Prostate gland (tissue), 2 donors: ENCODE measurements around the gene ZNF775. TPM values are rescaled to one million over a fixed set of nuclear protein-coding genes. Genes with fewer than 3 reads are reported as not detected.

Source experiments
- DNase-seq: peaks from one replicate; pipeline ENCODE4 v3.0.0-alpha.2; 2019; ENCODE audit warnings: low spot score
- H3K27ac ChIP-seq, 2 donors: fragments of 200-600 bp; sonication (generic); 2 replicates each; pipeline ENCODE4 v1.5.1; 2017 to 2019
- H3K27me3 ChIP-seq: fragments of 200-600 bp; sonication (generic); replicated peaks from 2 replicates; pipeline ENCODE4 v1.5.1; 2019; ENCODE audit not compliant: insufficient read depth
- H3K36me3 ChIP-seq, 2 donors: fragments of 200-600 bp; sonication (generic); 1 replicate in 1 of 2; 2 replicates in 1 of 2; pipeline versions ENCODE4 v1.5.1 to v1.8.1; 2017 to 2019
- H3K4me1 ChIP-seq: fragments of 200-600 bp; sonication (generic); replicated peaks from 2 replicates; pipeline ENCODE4 v1.5.1; 2019
- H3K4me3 ChIP-seq, 2 donors: fragments of 200-600 bp; sonication (generic); 2 replicates each; pipeline ENCODE4 v1.5.1; 2017 to 2019
- H3K9me3 ChIP-seq: fragments of 200-600 bp; sonication (generic); 2 replicates; pipeline ENCODE4 v1.5.1; 2017
- CTCF ChIP-seq, 4 experiments: fragments of 200-600 bp in 2 of 4; fragments of 450-650 bp in 2 of 4; sonication (generic) in 2 of 4; IDR thresholded peaks; 1 replicate in 3 of 4; 2 replicates in 1 of 4; pipeline ENCODE4 v1.5.1; 2016 to 2019; ENCODE audit warnings: antibody characterized with exemption in 4 of 4, mild to moderate bottlenecking in 2 of 4, moderate library complexity in 2 of 4
- POLR2A ChIP-seq: fragments of 450-650 bp; IDR thresholded peaks from one replicate; pipeline ENCODE4 v1.6.1; 2016; ENCODE audit warnings: antibody characterized with exemption, mild to moderate bottlenecking
- POLR2AphosphoS5 ChIP-seq: sonication (generic); formaldehyde crosslinking; IDR thresholded peaks from one replicate; pipeline ENCODE4 v1.6.1; 2017; ENCODE audit warnings: antibody characterized with exemption
- WGBS: methylation state at CpG from one replicate; pipeline ENCODE4 v1.1.5; 2018; 5-methylcytosine and 5-hydroxymethylcytosine counted together
- intact Hi-C: fragments of 100-400 bp; cut with DNase I; formaldehyde crosslinking; loops from one replicate; pipeline ENCODE4 v1.14.2; 2022
- total RNA-seq, 2 donors: library from RNA; depleted of rRNA; stranded (reverse); fragments of >200 nt; gene quantifications; one replicate each; pipeline ENCODE4 v1.1.0, GENCODE V29; 2016

Gene ZNF775
- total RNA-seq, 2 donors from 2014 or later, result 14.4 to 14.8 TPM

GRCh38 chr7:150371131-150371995 lies 7.8 kb upstream of the ZNF775 start:
- Histone ChIP-seq H3K36me3 (no peaks in the 10 kb centered on the region), H3K9me3 (no peaks in the 10 kb centered on the region), H3K27me3 (no peaks in the 10 kb centered on the region), H3K27ac (peak overlapping the region in 1 of 2 donors; percentile 95), H3K4me3 (no peak overlapping the region), H3K4me1 (peaks cover 29% of the 10 kb centered on the region)
- no peak for DNase-seq
- WGBS, result 86% methylated on average over 43 of the region's 48 CpGs
- TF ChIP-seq POLR2AphosphoS5, result no peak
- no peak for TF ChIP-seq POLR2A
- no peak for TF ChIP-seq CTCF (IDR thresholded peaks at IDR 0.05)
- intact Hi-C loops, result no loop called here

- no peak for DNase-seq
- Histone ChIP-seq H3K4me1 (peaks cover 29% of the 10 kb centered on the region), H3K9me3 (no peaks in the 10 kb centered on the region), H3K27me3 (no peaks in the 10 kb centered on the region), H3K27ac (peak overlapping the region in 1 of 2 donors; percentile 62), H3K4me3 (no peak overlapping the region), H3K36me3 (no peaks in the 10 kb centered on the region)
- 91% methylated on average over 30 of the region's 30 CpGs for WGBS
- TF ChIP-seq CTCF (IDR thresholded peaks at IDR 0.05), result no peak
- TF ChIP-seq POLR2A, result no peak
- TF ChIP-seq POLR2AphosphoS5, result no peak
- intact Hi-C loops, result no loop called here
Measured at GRCh38 chr7:150371996-150372270, 7.2 kb upstream of the ZNF775 start.

- intact Hi-C loops, result no loop called here
- TF ChIP-seq POLR2AphosphoS5 (no peak), CTCF (IDR thresholded peaks at IDR 0.05) (no peak), POLR2A (no peak)
- no peak for DNase-seq
- peaks cover 29% of the 10 kb centered on the region for H3K4me1 ChIP-seq
- H3K27me3 ChIP-seq, result no peaks in the 10 kb centered on the region
- H3K36me3 ChIP-seq, result no peaks in the 10 kb centered on the region
- no peak overlapping the region for H3K4me3 ChIP-seq
- peak overlapping the region; percentile 59 to 62 for H3K27ac ChIP-seq
- WGBS, result 77% methylated on average over 77 of the region's 79 CpGs
- H3K9me3 ChIP-seq, result no peaks in the 10 kb centered on the region
Measured at GRCh38 chr7:150372271-150373048, 6.7 kb upstream of the ZNF775 start.

GRCh38 chr7:150373049-150373801 lies 5.9 kb upstream of the ZNF775 start:
- H3K27me3 ChIP-seq, result no peaks in the 10 kb centered on the region
- H3K27ac ChIP-seq, result peak overlapping the region; percentile 59 to 62
- peak; percentile 81 for DNase-seq
- WGBS, result 36% methylated on average over 21 of the region's 21 CpGs
- intact Hi-C loops, result no loop called here
- H3K9me3 ChIP-seq, result no peaks in the 10 kb centered on the region
- TF ChIP-seq POLR2A (no peak), POLR2AphosphoS5 (peak; percentile 57)
- no peaks in the 10 kb centered on the region for H3K36me3 ChIP-seq
- peaks cover 29% of the 10 kb centered on the region for H3K4me1 ChIP-seq
- no peak overlapping the region for H3K4me3 ChIP-seq

- intact Hi-C loops, result no loop called here
- Histone ChIP-seq H3K4me1 (peaks cover 29% of the 10 kb centered on the region), H3K27ac (peak overlapping the region; percentile 59 to 62), H3K36me3 (no peaks in the 10 kb centered on the region), H3K9me3 (no peaks in the 10 kb centered on the region), H3K27me3 (no peaks in the 10 kb centered on the region), H3K4me3 (no peak overlapping the region)
- no peak for TF ChIP-seq POLR2AphosphoS5
- TF ChIP-seq CTCF (IDR thresholded peaks at IDR 0.05), result no peak
- no peak for TF ChIP-seq POLR2A
- 72% methylated on average over 4 of the region's 4 CpGs for WGBS
- DNase-seq, result no peak
Measured at GRCh38 chr7:150374026-150374425, 5.1 kb upstream of the ZNF775 start.
